SW 1271 (cell line): ENCODE measurements around the gene SNAP91.
"Not testable (repeated sequence)": the region's sequence is repeated elsewhere in the genome, so short reads cannot be mapped to it uniquely, and the experiment has no call there.

ENCODE experiments used
- DNase-seq, 2 experiments: peaks; one replicate each; lab custom pipeline; 2025; lab: John Stamatoyannopoulos, UW

Gene SNAP91

GRCh38 chr6:83708970-83709747 lies at the start of gene SNAP91:
SNAP91 (minus strand) TSS chr6:83709101; CDS start chr6:83707927, 1,174 bp downstream.
- no peak for DNase-seq

GRCh38 chr6:83758533-83758932 lies 49.6 kb upstream of the SNAP91 start:
- DNase-seq, result no peak

GRCh38 chr6:83757021-83757420 lies 48.1 kb upstream of the SNAP91 start:
- no peak for DNase-seq

- no peak for DNase-seq
These were observed 47.7 kb upstream of the SNAP91 start for GRCh38 chr6:83756565-83756964.

- DNase-seq, result not testable (repeated sequence)
These were observed 43.5 kb upstream of the SNAP91 start for GRCh38 chr6:83752375-83752774.

- no peak for DNase-seq
These were observed 32.2 kb upstream of the SNAP91 start for GRCh38 chr6:83741089-83741488.

GRCh38 chr6:83735461-83735860 lies 26.6 kb upstream of the SNAP91 start:
- DNase-seq, result no peak

- no peak for DNase-seq
These were observed 21.0 kb upstream of the SNAP91 start for GRCh38 chr6:83729871-83730270.

GRCh38 chr6:83722876-83723275 lies 14.0 kb upstream of the SNAP91 start:
- no peak for DNase-seq

GRCh38 chr6:83717809-83718208 lies 8.9 kb upstream of the SNAP91 start:
- no peak for DNase-seq

- no peak for DNase-seq
These were observed 3.1 kb upstream of the SNAP91 start for GRCh38 chr6:83711958-83712357.

- DNase-seq, result no peak
These were observed 798 bp upstream of the SNAP91 start for GRCh38 chr6:83709748-83710050.

- no peak for DNase-seq
These were observed 343 bp downstream of the SNAP91 start for GRCh38 chr6:83708546-83708969.

- no peak for DNase-seq
These were observed 914 bp downstream of the SNAP91 start for GRCh38 chr6:83707829-83708545.

GRCh38 chr6:83702749-83703148 lies 6.2 kb downstream of the SNAP91 start:
- DNase-seq, result no peak

GRCh38 chr6:83702077-83702476 lies 6.8 kb downstream of the SNAP91 start:
- no peak for DNase-seq

GRCh38 chr6:83696674-83697073 lies 12.2 kb downstream of the SNAP91 start:
- no peak for DNase-seq

- no peak for DNase-seq
These were observed 23.4 kb downstream of the SNAP91 start for GRCh38 chr6:83685481-83685880.

GRCh38 chr6:83677791-83678190 lies 31.1 kb downstream of the SNAP91 start:
- DNase-seq, result no peak

GRCh38 chr6:83637953-83638352 lies 70.9 kb downstream of the SNAP91 start:
- no peak for DNase-seq

- DNase-seq, result no peak
These were observed 72.1 kb downstream of the SNAP91 start for GRCh38 chr6:83636800-83637199.

GRCh38 chr6:83633609-83634008 lies 75.3 kb downstream of the SNAP91 start:
- DNase-seq, result no peak

GRCh38 chr6:83633149-83633548 lies 75.8 kb downstream of the SNAP91 start:
- no peak for DNase-seq

- not testable (repeated sequence) for DNase-seq
These were observed 79.0 kb downstream of the SNAP91 start for GRCh38 chr6:83629908-83630307.
